DMS153 treated with DMSO at 0.1 percent for 48 hours (cell line): ENCODE results near the gene HEYL.

Experiments used
- DNase-seq: peaks from one replicate; lab custom pipeline; 2025; ENCODE audit not compliant: unreplicated experiment; lab: John Stamatoyannopoulos, UW

HEYL gene

DNA sequence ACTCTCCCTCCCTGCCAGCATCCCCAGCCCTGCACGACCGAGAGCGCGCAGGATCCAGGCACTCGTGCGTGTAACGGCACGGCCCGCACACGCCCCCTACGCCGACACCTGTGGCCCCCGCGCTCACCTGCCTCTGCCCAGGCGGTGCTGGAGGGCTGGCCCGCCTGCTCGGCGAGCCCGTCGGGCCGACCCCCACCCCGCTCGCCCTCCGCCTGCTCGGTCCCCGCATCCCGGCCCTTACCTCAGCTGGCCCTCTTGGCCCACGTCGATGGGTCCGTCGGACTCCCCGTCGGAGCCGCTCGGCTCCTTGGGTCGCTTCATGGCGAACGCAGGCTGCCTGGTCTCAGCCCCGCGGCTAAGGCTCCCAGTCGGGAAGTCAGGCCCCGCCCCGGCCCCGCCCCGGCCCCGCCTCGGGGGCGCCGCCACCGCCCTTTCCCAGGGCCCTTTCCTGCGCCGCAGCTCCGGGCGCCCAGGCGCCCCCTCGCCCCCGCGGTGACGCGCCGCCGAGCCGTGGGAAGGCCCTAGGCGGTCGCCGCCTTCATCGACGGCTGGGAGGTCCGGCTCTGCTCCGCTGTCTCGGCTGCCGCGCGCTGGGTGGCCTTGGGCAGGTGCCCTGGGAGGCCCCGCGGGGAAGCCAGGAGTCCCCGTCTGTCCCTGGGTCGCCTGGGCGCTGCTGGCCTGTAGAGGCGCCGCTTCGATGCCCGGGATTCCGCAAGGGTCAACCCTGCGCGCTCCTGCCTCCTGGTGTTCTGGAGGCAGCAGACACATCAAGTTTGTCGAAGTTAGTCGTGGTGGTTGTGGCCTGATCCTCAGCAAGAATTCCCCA lies at the start of gene HEYL:
TSS of gene HEYL (minus strand) at position 339 of the 826 bp plus-strand sequence. CDS start at position 321, 18 bp downstream.
- peak; percentile 96 for DNase-seq

GRCh38 chr1:39689214-39689613 lies 49.8 kb upstream of the HEYL start:
- DNase-seq, result no peak

- no peak for DNase-seq
Observed at GRCh38 chr1:39688706-39689105, 49.3 kb upstream of the HEYL start.

- no peak for DNase-seq
Observed at GRCh38 chr1:39687243-39687642, 47.8 kb upstream of the HEYL start.

GRCh38 chr1:39685071-39685470 lies 45.6 kb upstream of the HEYL start:
- no peak for DNase-seq

GRCh38 chr1:39684313-39684664 lies 44.8 kb upstream of the HEYL start:
- no peak for DNase-seq

- DNase-seq, result no peak
Observed at GRCh38 chr1:39683591-39684312, 44.3 kb upstream of the HEYL start.

GRCh38 chr1:39681999-39682398 lies 42.6 kb upstream of the HEYL start:
- no peak for DNase-seq

DNA sequence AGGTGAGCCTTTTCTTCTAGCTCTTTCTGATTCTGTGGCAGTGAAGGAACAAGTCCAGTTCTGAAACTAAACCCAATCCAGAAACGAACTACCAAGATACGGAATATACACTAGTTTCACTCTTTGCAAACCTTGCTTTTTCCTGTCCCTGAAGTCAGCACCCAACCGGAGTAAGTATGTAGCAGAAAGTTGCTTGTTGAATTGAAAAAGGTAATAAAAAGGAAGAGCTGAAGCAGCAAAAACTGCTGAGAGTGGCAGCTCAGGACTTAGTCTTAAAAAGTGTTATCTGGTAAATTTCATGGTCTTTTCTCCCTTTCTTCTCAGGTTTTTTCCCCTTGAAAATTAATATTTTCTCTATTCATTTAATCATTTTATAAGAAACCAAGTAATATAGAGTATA lies 41.9 kb upstream of the HEYL start:
- DNase-seq, result no peak

GRCh38 chr1:39680751-39681150 lies 41.3 kb upstream of the HEYL start:
- DNase-seq, result no peak

DNA sequence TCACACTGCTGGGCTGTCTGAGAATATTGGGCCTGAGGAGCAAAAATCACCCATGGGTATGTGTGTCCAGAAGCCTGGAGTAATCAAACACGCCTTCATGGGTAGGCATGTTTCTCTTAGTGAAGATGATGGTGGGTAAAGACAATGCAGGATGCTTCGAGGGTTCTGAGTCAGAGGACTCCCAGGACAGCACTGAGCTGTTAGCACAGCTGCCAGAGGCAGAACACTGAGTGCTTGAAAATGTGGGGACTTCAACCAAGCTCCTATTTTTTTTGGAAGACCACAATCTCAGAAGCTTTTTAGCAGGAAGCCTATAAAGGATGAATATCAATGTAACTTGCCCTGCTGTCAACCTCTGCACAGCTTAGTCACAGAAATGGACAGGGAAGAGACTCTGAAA lies 40.4 kb upstream of the HEYL start:
- DNase-seq, result no peak

DNA sequence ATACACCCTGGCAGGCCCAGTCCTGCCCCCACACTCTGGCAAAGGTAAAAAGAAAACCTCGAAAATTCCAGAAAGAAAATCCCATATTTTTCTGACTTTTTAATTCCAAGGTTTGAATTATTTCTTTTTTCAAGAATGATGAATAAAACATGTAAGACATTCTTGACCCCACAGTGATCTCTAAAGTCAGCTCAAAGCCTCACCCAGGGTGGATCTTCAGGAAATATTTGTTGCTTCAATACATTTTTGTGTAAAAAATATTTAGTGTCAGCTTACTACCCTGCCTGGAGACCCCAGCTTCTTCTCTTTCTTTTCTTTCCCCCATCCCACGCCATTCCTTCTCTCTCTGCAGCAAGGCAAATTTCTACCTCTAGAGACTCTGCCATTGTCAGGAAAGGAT lies 39.4 kb upstream of the HEYL start:
- DNase-seq, result no peak

- no peak for DNase-seq
Observed at GRCh38 chr1:39677645-39678044, 38.2 kb upstream of the HEYL start.

DNA sequence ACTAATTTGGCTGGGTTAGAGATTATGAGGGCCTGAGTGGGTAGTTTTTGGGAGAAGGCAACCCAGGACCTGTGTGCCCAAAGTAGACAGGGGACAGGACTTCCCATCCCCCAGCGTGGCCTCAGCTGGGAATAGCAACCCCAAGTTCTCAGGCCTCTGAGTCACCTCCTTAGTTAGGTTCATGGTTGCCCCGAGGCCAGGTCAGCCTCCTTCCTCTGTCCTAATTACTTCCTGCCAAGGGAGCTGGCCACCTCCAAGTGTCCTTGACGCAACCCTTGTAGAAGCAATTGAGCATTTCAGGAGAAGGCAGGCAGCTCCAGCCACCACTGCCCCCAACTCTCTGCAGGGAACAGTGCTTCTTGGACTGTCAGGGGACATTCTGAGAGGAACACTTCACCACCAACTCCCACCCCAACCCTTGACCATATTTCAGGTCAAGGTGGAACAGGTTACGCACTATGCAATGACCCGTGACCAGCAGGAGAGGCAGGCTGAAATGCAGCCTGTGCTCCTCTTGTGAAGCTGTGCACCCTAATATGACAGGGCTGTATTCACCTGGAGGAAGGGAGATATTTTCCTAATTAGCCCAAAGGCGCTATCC lies 37.6 kb upstream of the HEYL start:
- no peak for DNase-seq

- DNase-seq, result no peak
Observed at GRCh38 chr1:39675220-39675619, 35.8 kb upstream of the HEYL start.

DNA sequence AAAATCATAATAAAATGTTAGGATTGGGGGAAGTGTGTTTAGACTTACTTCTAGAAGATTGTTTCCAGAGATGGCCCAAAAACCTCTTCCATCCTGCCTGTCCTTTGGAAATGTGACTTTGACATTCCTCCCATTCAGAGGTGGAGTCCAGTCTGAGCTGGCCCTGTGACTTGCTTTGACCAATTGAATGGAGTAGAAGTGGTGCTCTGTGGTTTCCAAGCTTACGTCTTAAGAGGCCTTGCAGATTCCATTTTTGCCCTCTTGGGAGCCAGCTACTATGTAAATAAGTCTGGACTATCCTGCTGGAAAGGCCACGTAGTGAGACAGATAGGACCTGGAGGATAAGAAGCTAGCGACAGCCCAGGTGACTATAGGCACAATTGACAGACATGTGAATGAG lies 33.8 kb upstream of the HEYL start:
- DNase-seq, result no peak

DNA sequence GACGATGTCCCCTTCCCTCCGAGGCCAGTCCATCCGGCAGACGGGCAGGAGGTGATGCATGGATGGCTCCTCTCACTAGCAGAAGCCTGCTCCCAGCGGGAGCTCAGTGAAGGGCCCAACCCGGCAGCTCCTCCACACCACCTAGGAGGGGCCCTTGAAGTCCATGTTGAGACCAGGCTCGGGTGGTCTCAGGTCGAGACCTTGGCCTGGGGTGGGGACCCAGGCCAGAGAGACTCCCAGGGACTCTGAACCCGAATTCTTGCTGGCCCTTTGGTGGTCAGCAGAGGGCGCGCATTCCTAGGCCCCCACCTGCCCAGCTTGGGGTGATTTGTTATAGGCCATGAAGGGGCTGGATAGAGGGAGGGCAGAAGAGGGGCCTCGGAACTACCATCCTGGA lies 33.1 kb upstream of the HEYL start:
- no peak for DNase-seq

- DNase-seq, result no peak
Observed at GRCh38 chr1:39671793-39672550, 32.5 kb upstream of the HEYL start, which contains the start of gene NT5C1A. Gene NT5C1A, minus strand, starts transcription at chr1:39672107. Its CDS starts 69 bp downstream, at chr1:39672038.

DNA sequence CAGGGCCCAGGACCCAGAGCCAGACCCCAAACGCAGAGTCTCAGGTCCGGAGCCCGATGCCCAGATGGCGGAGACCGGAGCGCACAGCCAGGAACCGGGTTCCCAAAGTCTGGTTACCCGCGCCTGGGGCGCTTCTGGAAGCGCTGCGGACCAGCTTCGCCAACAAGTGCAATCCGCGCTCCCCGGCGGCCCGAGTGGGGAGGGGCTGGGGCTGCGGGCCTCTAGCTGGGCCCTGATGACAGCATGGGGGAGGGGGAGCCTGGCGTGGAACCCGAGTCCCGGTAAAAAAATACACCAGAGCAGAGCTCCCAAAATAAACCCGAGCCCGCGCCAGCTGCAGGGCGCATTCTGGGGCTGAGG lies 32.0 kb upstream of the HEYL start:
- DNase-seq, result no peak

DNA sequence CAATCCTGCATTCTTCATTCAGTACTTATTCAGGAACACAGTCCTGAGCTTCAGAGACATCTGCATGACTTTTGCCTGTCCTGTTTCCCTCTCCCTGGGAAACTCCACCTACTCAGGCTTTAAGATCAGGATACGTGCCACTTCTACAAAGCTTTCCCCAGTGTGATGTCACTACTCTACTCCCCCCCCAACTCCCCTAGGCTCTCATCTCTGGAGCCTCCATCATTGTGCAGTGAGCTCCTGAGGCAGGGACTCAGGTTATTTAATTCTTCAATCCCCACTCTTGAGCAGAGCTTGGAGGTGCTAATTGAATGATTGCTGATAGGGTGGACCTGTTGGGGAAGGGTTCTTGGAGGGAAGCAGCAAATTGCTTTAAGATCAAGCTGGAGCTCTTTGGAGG lies 31.2 kb upstream of the HEYL start:
- no peak for DNase-seq

DNA sequence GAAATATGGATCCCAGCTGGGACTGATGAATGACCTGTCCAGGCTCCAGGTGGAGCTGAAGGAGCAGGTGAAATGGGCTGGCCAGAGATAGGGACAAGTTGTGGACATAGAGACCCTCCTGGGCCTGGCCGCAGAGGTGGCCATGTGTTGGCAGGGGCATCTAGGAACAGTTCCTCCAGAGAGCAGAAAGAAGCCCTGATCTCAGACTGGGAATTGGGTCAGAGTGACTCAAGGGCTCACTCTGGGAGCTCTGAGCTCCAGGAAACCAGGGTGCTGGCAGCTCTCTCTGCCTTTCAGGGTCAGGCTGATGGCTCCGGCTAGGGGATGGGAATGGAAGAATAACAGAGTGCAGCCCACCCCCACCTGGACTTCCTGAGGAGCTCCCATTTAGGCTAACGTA lies 29.5 kb upstream of the HEYL start:
- no peak for DNase-seq
